ENCODE measurements around the gene SH3BP5.

DNA sequence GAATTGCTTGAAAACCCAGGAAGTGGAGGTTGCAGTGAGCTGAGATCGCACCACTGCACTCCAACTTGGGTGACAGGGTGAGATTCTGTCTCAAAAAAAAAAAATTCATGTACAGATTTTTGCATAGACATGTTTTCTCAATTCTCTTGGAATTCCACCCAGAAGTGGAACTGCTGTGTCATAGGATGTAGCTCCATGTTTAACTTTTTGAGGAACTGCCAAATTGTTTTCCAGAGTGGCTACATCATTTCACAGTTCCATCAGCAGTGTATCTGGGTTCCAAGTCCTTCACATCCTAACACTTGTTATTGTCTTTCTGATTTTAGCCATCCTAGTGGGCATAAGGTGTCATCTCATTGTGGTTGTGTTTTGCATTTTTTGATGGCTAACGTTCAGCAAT, 116.4 kb downstream of the SH3BP5 start:
- TF ChIP-seq POLR2A (IDR thresholded peaks at IDR 0.05) (no peak), CTCF (IDR thresholded peaks at IDR 0.05) (no peak)

All from Peyer's patch (tissue), 4 donors.